Activated CD8-positive, alpha-beta T cell treated with anti-CD3 and anti-CD28 coated beads for 36 hours (primary cell): ENCODE results near the gene IRF2BP1. TPM values are rescaled to one million over a fixed set of nuclear protein-coding genes. Genes with fewer than 3 reads are reported as not detected.
"Not testable (repeated sequence)": the region's sequence is repeated elsewhere in the genome, so short reads cannot be mapped to it uniquely, and the experiment has no call there.

Experiments used
- ATAC-seq: fragments of 200-7000 bp; cut with Tn5 transposase; one replicate; pipeline ENCODE4 v1.10.0; 2021; ENCODE audit warnings: mild to moderate bottlenecking, moderate library complexity
- CTCF ChIA-PET: fragments of 350-600 bp; sonication (Branson Sonifier 250); formaldehyde crosslinking; loops from one replicate; lab custom pipeline; 2021; ENCODE audit warnings: antibody characterized with exemption; lab: Charles Lee
- POLR2A ChIA-PET: fragments of 350-600 bp; sonication (Branson Sonifier 250); formaldehyde crosslinking; loops from one replicate; lab custom pipeline; 2021; ENCODE audit warnings: antibody characterized with exemption; lab: Charles Lee
- DNase-seq: peaks from one replicate; pipeline ENCODE4 v3.0.0-alpha.2; 2020
- H3K27ac Mint-ChIP-seq: one replicate; pipeline ENCODE4 v1.8.0; 2021; ENCODE audit warnings: mild to moderate bottlenecking, mixed read lengths
- H3K27me3 Mint-ChIP-seq: one replicate; pipeline ENCODE4 v1.8.0; 2021; ENCODE audit warnings: mixed read lengths
- H3K36me3 Mint-ChIP-seq: one replicate; pipeline ENCODE4 v1.8.0; 2021; ENCODE audit warnings: low read depth, mixed read lengths
- H3K4me1 Mint-ChIP-seq: one replicate; pipeline ENCODE4 v1.8.0; 2021; ENCODE audit warnings: low read depth, mixed read lengths
- H3K4me3 Mint-ChIP-seq: one replicate; pipeline ENCODE4 v1.8.0; 2021; ENCODE audit warnings: mild to moderate bottlenecking, moderate library complexity, mixed read lengths
- H3K9me3 Mint-ChIP-seq: one replicate; pipeline ENCODE4 v1.8.0; 2021; ENCODE audit warnings: mixed read lengths
- CTCF ChIP-seq: fragments of 200-600 bp; IDR thresholded peaks from one replicate; pipeline ENCODE4 v1.8.0; 2022; ENCODE audit warnings: antibody characterized with exemption, mild to moderate bottlenecking
- intact Hi-C: fragments of 100-400 bp; cut with micrococcal nuclease; formaldehyde crosslinking; loops from one replicate; pipeline ENCODE4 v1.10.0; 2022
- total RNA-seq, 2 experiments: library from RNA; stranded (reverse); gene quantifications; one replicate each; pipeline ENCODE4 v1.2.3, GENCODE V29; 2021

IRF2BP1 gene
- total RNA-seq, 2 experiments from 2014 or later, result 15.3 to 17.2 TPM

GRCh38 chr19:45900738-45901431 is 14.9 kb upstream of the IRF2BP1 start:
- no peaks in the 10 kb centered on the region for H3K9me3 Mint-ChIP-seq
- H3K4me3 Mint-ChIP-seq, result peak overlapping the region; percentile 58
- no peaks in the 10 kb centered on the region for H3K27me3 Mint-ChIP-seq
- intact Hi-C loops, result no loop called here
- peaks cover 13% of the 10 kb centered on the region for H3K4me1 Mint-ChIP-seq
- no peak overlapping the region for H3K27ac Mint-ChIP-seq
- TF ChIP-seq CTCF, result no peak
- ATAC-seq (no peak), DNase-seq (no peak)
- H3K36me3 Mint-ChIP-seq, result peaks cover 11% of the 10 kb centered on the region
- ChIA-PET POLR2A (interaction anchor here (0.7 to 2.3 kb wide), 7 partner anchors 8 to 1483 kb away, joined by 3 to 8 read pairs (median 4); partner anchors contain the start of genes FOXA3 and SYMPK), CTCF (interaction anchor here (0.6 to 1.8 kb wide), 7 partner anchors 9 to 642 kb away, joined by 3 to 4 read pairs (median 3); partner anchors contain the start of gene FOXA3)

- CTCF ChIA-PET, result interaction anchor here (0.8 to 1.8 kb wide), 5 partner anchors 8 to 643 kb away, joined by 3 to 4 read pairs (median 3); partner anchors contain the start of gene FOXA3
- peaks cover 11% of the 10 kb centered on the region for H3K36me3 Mint-ChIP-seq
- peak overlapping the region; percentile 44 for H3K4me3 Mint-ChIP-seq
- POLR2A ChIA-PET, result interaction anchor here (1.1 to 1.3 kb wide), 3 partner anchors 9 to 15 kb away, joined by 3 to 4 read pairs (median 3); no protein-coding TSS in a partner anchor
- no peaks in the 10 kb centered on the region for H3K27me3 Mint-ChIP-seq
- TF ChIP-seq CTCF, result no peak
- H3K9me3 Mint-ChIP-seq, result no peaks in the 10 kb centered on the region
- no peak for DNase-seq
- no peak overlapping the region for H3K27ac Mint-ChIP-seq
- peaks cover 13% of the 10 kb centered on the region for H3K4me1 Mint-ChIP-seq
- intact Hi-C loops, result no loop called here
- no peak for ATAC-seq
Measured at GRCh38 chr19:45899919-45900589, 14.1 kb upstream of the IRF2BP1 start.

GRCh38 chr19:45899253-45899652 is 13.3 kb upstream of the IRF2BP1 start:
- Mint-ChIP-seq H3K4me1 (peaks cover 13% of the 10 kb centered on the region), H3K27me3 (no peaks in the 10 kb centered on the region), H3K36me3 (peaks cover 11% of the 10 kb centered on the region), H3K4me3 (no peak overlapping the region), H3K27ac (no peak overlapping the region), H3K9me3 (no peaks in the 10 kb centered on the region)
- ChIA-PET POLR2A (no interaction called here), CTCF (no interaction called here)
- ATAC-seq (no peak), DNase-seq (no peak)
- intact Hi-C loops, result no loop called here
- no peak for TF ChIP-seq CTCF

GRCh38 chr19:45897261-45897812 is 11.4 kb upstream of the IRF2BP1 start:
- TF ChIP-seq CTCF, result no peak
- CTCF ChIA-PET, result no interaction called here
- H3K9me3 Mint-ChIP-seq, result no peaks in the 10 kb centered on the region
- H3K4me1 Mint-ChIP-seq, result peaks cover 10% of the 10 kb centered on the region
- POLR2A ChIA-PET, result no interaction called here
- ATAC-seq (no peak), DNase-seq (no peak)
- H3K4me3 Mint-ChIP-seq, result no peak overlapping the region
- H3K36me3 Mint-ChIP-seq, result peaks cover 11% of the 10 kb centered on the region
- intact Hi-C loops, result no loop called here
- no peak overlapping the region for H3K27ac Mint-ChIP-seq
- H3K27me3 Mint-ChIP-seq, result no peaks in the 10 kb centered on the region

- CTCF ChIA-PET, result interaction anchor here (0.6 kb wide), 1 partner anchor 1507 kb away, joined by 3 read pairs; no protein-coding TSS in a partner anchor
- peaks cover 11% of the 10 kb centered on the region for H3K36me3 Mint-ChIP-seq
- H3K4me1 Mint-ChIP-seq, H3K4me3 Mint-ChIP-seq, DNase-seq, H3K9me3 Mint-ChIP-seq, H3K27ac Mint-ChIP-seq, intact Hi-C loops, ATAC-seq, H3K27me3 Mint-ChIP-seq, POLR2A ChIA-PET: not testable (repeated sequence)
Measured at GRCh38 chr19:45895983-45896599, 10.2 kb upstream of the IRF2BP1 start.
